IMR-90 (cell line): ENCODE data around the gene CTIF. TPM values are rescaled to one million over a fixed set of nuclear protein-coding genes. Genes with fewer than 3 reads are reported as not detected.

ENCODE experiments used
- ATAC-seq: fragments of 200-7000 bp; cut with Tn5 transposase; 2 replicates; pipeline ENCODE4 v1.9.1; 2020; ENCODE audit warnings: low read depth, mild to moderate bottlenecking, moderate library complexity
- BruUV-seq: library from RNA; stranded (reverse); fragments of 400-500 nt; replicated peaks from 2 replicates; lab custom pipeline; 2021; lab: Mats Ljungman, UMichigan
- CTCF ChIA-PET: fragments of 300-600 bp; formaldehyde crosslinking; extraction: SDS; loops from one replicate; lab custom pipeline; 2021; ENCODE audit warnings: antibody characterized with exemption; lab: Yijun Ruan, JAX
- POLR2A ChIA-PET: fragments of 300-600 bp; sonication (Branson Sonifier 250); formaldehyde crosslinking; loops from one replicate; lab custom pipeline; 2022; ENCODE audit warnings: antibody characterized with exemption; ENCODE audit not compliant: unreplicated experiment; lab: Charles Lee
- DNase-seq: peaks from one replicate; pipeline ENCODE4 v3.0.0; 2013
- H2AFZ ChIP-seq: replicated peaks from 2 replicates; pipeline ENCODE3; 2013; ENCODE audit warnings: low read length, mild to moderate bottlenecking; ENCODE audit not compliant: poor library complexity
- H2AK5ac ChIP-seq: 2 replicates; pipeline ENCODE4 v1.6.1; 2013; ENCODE audit warnings: low read depth, low read length, inconsistent platforms
- H2AK9ac ChIP-seq: replicated peaks from 2 replicates; pipeline ENCODE3; 2013; ENCODE audit warnings: mild to moderate bottlenecking, low read depth, low read length, moderate library complexity; ENCODE audit not compliant: poor library complexity
- H2BK120ac ChIP-seq: 2 replicates; pipeline ENCODE4 v1.6.1; 2013; ENCODE audit warnings: low read depth, low read length, inconsistent platforms
- H2BK15ac ChIP-seq: 3 replicates; pipeline ENCODE4 v1.6.1; 2013; ENCODE audit warnings: low read depth, low read length, inconsistent platforms
- H2BK20ac ChIP-seq: 2 replicates; pipeline ENCODE4 v1.6.1; 2013; ENCODE audit warnings: low read depth, mild to moderate bottlenecking, inconsistent platforms, low read length, moderate library complexity
- H2BK5ac ChIP-seq: 2 replicates; pipeline ENCODE4 v1.6.1; 2013; ENCODE audit warnings: mild to moderate bottlenecking, low read depth, low read length, inconsistent platforms; ENCODE audit not compliant: poor library complexity, severe bottlenecking
- H3K14ac ChIP-seq: replicated peaks from 2 replicates; pipeline ENCODE4 v1.6.1; 2013; ENCODE audit warnings: low read depth, low read length, inconsistent platforms
- H3K18ac ChIP-seq: 2 replicates; pipeline ENCODE4 v1.6.1; 2013; ENCODE audit warnings: low read depth, low read length, control low read depth
- H3K23ac ChIP-seq: 2 replicates; pipeline ENCODE4 v1.6.1; 2013; ENCODE audit warnings: low read depth, low read length, inconsistent platforms
- H3K27ac ChIP-seq: 2 replicates; pipeline ENCODE4 v1.5.1; 2013; ENCODE audit warnings: mild to moderate bottlenecking, control low read depth, low read length; ENCODE audit not compliant: insufficient read depth
- H3K27me3 ChIP-seq: 2 replicates; pipeline ENCODE4 v1.6.1; 2013; ENCODE audit warnings: low read length; ENCODE audit not compliant: control insufficient read depth, insufficient read depth
- H3K36me3 ChIP-seq: 2 replicates; pipeline ENCODE4 v1.6.1; 2013; ENCODE audit warnings: low read length, mixed read lengths; ENCODE audit not compliant: control insufficient read depth, insufficient read depth
- H3K4ac ChIP-seq: 2 replicates; pipeline ENCODE4 v1.6.1; 2013; ENCODE audit warnings: low read depth, low read length, inconsistent platforms
- H3K4me1 ChIP-seq: 2 replicates; pipeline ENCODE4 v1.6.1; 2013; ENCODE audit warnings: low read length, mixed read lengths; ENCODE audit not compliant: control insufficient read depth, insufficient read depth
- H3K4me2 ChIP-seq: 2 replicates; pipeline ENCODE4 v1.6.1; 2013; ENCODE audit warnings: low read depth, mild to moderate bottlenecking, control low read depth, low read length, moderate library complexity
- H3K4me3 ChIP-seq: 2 replicates; pipeline ENCODE4 v1.5.1; 2013; ENCODE audit warnings: low read depth, mild to moderate bottlenecking, control low read depth, low read length, moderate library complexity; ENCODE audit not compliant: insufficient read depth
- H3K56ac ChIP-seq: 2 replicates; pipeline ENCODE4 v1.6.1; 2013; ENCODE audit warnings: low read length, inconsistent platforms; ENCODE audit not compliant: insufficient read depth; ENCODE audit errors: extremely low read depth
- H3K79me1 ChIP-seq, 2 experiments: 2 replicates each; pipeline ENCODE4 v1.6.1; 2013; ENCODE audit warnings: low read length in 2 of 2, inconsistent platforms in 1 of 2, low read depth in 1 of 2
- H3K9ac ChIP-seq: 2 replicates; pipeline ENCODE4 v1.6.1; 2013; ENCODE audit warnings: low read depth, low read length, control low read depth
- H3K9me1 ChIP-seq: 2 replicates; pipeline ENCODE4 v1.6.1; 2013; ENCODE audit warnings: low read length, inconsistent platforms; ENCODE audit not compliant: insufficient read depth
- H3K9me3 ChIP-seq: 2 replicates; pipeline ENCODE4 v1.6.1; 2013; ENCODE audit warnings: low read length; ENCODE audit not compliant: control insufficient read depth, insufficient read depth
- H4K20me1 ChIP-seq: 2 replicates; pipeline ENCODE4 v1.6.1; 2013; ENCODE audit warnings: low read length, inconsistent platforms; ENCODE audit not compliant: insufficient read depth
- H4K5ac ChIP-seq: 2 replicates; pipeline ENCODE4 v1.6.1; 2013; ENCODE audit warnings: mild to moderate bottlenecking, low read depth, low read length, control low read depth
- H4K8ac ChIP-seq, 2 experiments: 2 replicates each; pipeline ENCODE4 v1.6.1; 2013; ENCODE audit warnings: low read depth in 2 of 2, low read length in 2 of 2, control low read depth in 1 of 2, inconsistent platforms in 1 of 2
- H4K91ac ChIP-seq: 2 replicates; pipeline ENCODE4 v1.6.1; 2013; ENCODE audit warnings: low read depth, low read length, inconsistent platforms; ENCODE audit not compliant: insufficient read depth
- BHLHE40 ChIP-seq: fragments of 150-350 bp; IDR thresholded peaks from 2 replicates; pipeline ENCODE4 v1.6.1; 2016; ENCODE audit warnings: mild to moderate bottlenecking, low read depth, low read length
- CHD1 ChIP-seq: IDR thresholded peaks from 2 replicates; pipeline ENCODE4 v1.6.1; 2012; ENCODE audit warnings: low read depth, low read length, improper control_type of control experiment
- FOS ChIP-seq: fragments of 150-350 bp; IDR thresholded peaks from 2 replicates; pipeline ENCODE4 v1.6.1; 2016; ENCODE audit warnings: low read depth, low read length
- MXI1 ChIP-seq: IDR thresholded peaks from 2 replicates; pipeline ENCODE4 v1.6.1; 2012; ENCODE audit warnings: low read depth, mild to moderate bottlenecking, low read length, moderate library complexity, borderline replicate concordance
- NFE2L2 ChIP-seq: fragments of 150-350 bp; IDR thresholded peaks from 2 replicates; pipeline ENCODE4 v1.6.1; 2016; ENCODE audit warnings: low read depth, mild to moderate bottlenecking, low read length
- WGBS, 2 experiments: methylation state at CpG; one replicate each; pipeline versions ENCODE4 v1.1.5 to v1.1.7; 2013; ENCODE audit warnings: missing lambda C conversion rate in 2 of 2; ENCODE audit not compliant: insufficient read length in 1 of 2; ENCODE audit errors: extremely low coverage in 2 of 2; 5-methylcytosine and 5-hydroxymethylcytosine counted together
- dilution Hi-C: fragments of 300-500 bp; cut with HindIII; formaldehyde crosslinking; loops from one replicate; pipeline ENCODE4 v1.14.3; 2018; ENCODE audit warnings: low sequenced_read_pairs; ENCODE audit not compliant: unreplicated experiment
- in situ Hi-C: fragments of 300-500 bp; cut with MboI; formaldehyde crosslinking; loops from 3 replicates; pipeline ENCODE4 v1.14.3; 2019; ENCODE audit warnings: low sequenced_read_pairs, inconsistent platforms, mixed read lengths
- intact Hi-C: fragments of 100-400 bp; cut with micrococcal nuclease; formaldehyde crosslinking; loops from 2 replicates; pipeline ENCODE4 v1.10.0; 2022
- polyA plus RNA-seq, 3 experiments: library from polyadenylated mRNA; depleted of rRNA; stranded (reverse); fragments of >200 nt; gene quantifications; 2 replicates each; pipeline ENCODE4 v1.2.3, GENCODE V29; 2012; ENCODE audit warnings: low replicate concordance in 1 of 3
- total RNA-seq: library from RNA; depleted of rRNA; stranded (reverse); fragments of >200 nt; gene quantifications from 2 replicates; pipeline ENCODE4 v1.2.3, GENCODE V29; 2012

Gene CTIF
- total and polyA plus RNA-seq, 2 of the 4 experiments (the other 2 are of a cell fraction) = 25.1 to 57.0 TPM

DNA sequence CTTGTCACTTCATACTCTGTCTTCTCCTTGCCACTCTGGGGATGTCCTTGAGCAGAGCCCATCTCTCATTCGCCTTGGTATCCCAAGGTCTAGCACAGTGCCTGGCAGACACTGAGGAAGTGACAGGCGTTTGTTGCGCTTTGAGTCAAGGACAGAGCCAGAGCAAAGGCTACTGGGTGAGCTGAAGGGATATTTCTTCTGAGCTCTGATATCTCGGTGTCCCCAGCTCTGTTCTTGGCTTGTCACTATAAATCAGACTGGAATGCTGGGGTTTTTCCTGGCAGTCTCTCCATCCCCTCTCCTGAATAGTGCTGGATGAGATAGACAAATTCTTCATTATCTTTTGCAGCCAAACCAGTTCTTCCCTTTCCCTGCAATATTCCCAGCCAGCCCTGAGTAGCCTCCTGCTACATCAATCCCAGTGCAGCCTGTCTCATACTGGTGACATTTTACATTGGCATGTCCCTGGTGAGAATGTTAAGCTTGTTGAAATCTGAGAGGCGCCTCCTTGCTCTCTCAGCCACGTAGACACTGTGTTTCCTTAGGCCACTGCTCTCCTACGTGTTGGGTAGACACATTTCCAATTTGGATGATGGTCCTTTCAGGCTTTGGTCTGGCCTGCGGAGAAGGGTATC lies 61.7 kb downstream of the CTIF start (continued):
- no peak for TF ChIP-seq FOS

DNA sequence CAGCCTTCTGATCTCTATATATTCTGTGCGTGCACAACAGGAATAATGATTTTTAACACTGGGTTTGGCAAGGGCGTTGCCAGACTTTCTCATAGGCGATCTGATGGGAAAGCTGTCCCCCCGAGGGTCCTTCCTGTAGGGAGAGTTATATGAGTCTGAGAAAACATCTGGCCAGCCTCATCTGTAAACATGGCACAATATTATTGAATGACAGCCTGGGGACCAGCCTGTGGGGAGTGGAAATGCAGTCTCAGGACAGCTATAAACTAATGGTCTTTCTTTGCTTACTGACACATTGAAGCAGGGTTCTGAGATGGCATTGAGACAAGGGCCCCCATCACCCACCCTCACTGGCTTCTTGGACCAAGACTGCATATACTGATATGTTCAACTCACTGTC lies 62.5 kb downstream of the CTIF start:
- Histone ChIP-seq H2BK120ac (no peak overlapping the region), H2BK5ac (peak overlapping the region; percentile 64), H3K27me3 (no peaks in the 10 kb centered on the region), H3K14ac (no peak overlapping the region), H3K9me1 (peaks cover 45% of the 10 kb centered on the region), H3K18ac (no peak overlapping the region), H3K56ac (no peak overlapping the region), H3K9me3 (no peaks in the 10 kb centered on the region), H3K4ac (no peak overlapping the region; the same call in 1 of the 2 replicates), H4K8ac (no peak overlapping the region), H2AK9ac (no peak overlapping the region), H3K27ac (no peak overlapping the region), H3K4me3 (no peak overlapping the region), H2BK15ac (no peak overlapping the region; the same call in 2 of the 3 replicates), H3K23ac (no peak overlapping the region), H3K4me1 (peaks cover 34% of the 10 kb centered on the region), H3K36me3 (peaks cover 4% of the 10 kb centered on the region; the same call in 1 of the 2 replicates), H3K4me2 (0 out of 2 replicates have a peak overlapping the region, but pooled peaks have one; percentile 16), H2AK5ac (no peak overlapping the region), H3K9ac (no peak overlapping the region), H3K79me1 (peaks cover 63 to 95% of the 10 kb centered on the region in 2 experiments), H4K5ac (no peak overlapping the region; the same call in 1 of the 2 replicates), H2BK20ac (no peak overlapping the region), H4K20me1 (peaks cover 83% of the 10 kb centered on the region), H2AFZ (no peak overlapping the region), H4K91ac (no peak overlapping the region)
- DNase-seq = no peak
- ATAC-seq = no peak
- in situ Hi-C loops = no loop called here
- POLR2A ChIA-PET = no interaction called here
- no CpG with 5 or more reads among the region's 4 CpGs for whole genome bisulfite sequencing, 2 experiments
- intact Hi-C loops = loop anchor here (10.0 kb wide), 1 partner anchor 63 kb away; no protein-coding TSS in a partner anchor
- no TSS peak for BruUV-seq
- dilution Hi-C loops = no loop called here
- CTCF ChIA-PET = no interaction called here
- TF ChIP-seq NFE2L2 = no peak
- TF ChIP-seq MXI1 = no peak
- no peak for TF ChIP-seq BHLHE40
- TF ChIP-seq CHD1 = no peak
